Activated T-helper 17 cell treated with anti-CD3 and anti-CD28 coated beads, Interleukin-2, amount 50 U/mL, for 72 hours (primary cell): ENCODE data around the gene ZDHHC21. TPM values are rescaled to one million over a fixed set of nuclear protein-coding genes. Genes with fewer than 3 reads are reported as not detected.

Experiments used
- total RNA-seq, 2 donors: library from RNA; stranded (reverse); gene quantifications; one replicate each; pipeline ENCODE4 v1.2.3, GENCODE V29; 2022

Gene ZDHHC21
- total RNA-seq, 2 donors from 2014 or later = 6.6 to 11.2 TPM

Other genes with a start within 250 kb of the ZDHHC21 start
- gene CER1, start 29.3 kb upstream of the ZDHHC21 start, total RNA-seq = not detected
- under 1 TPM in 1 of 2 donors, not detected in 1; 0.45 TPM for gene FREM1, start 217.0 kb upstream of the ZDHHC21 start, total RNA-seq